Stomach (tissue), 4 donors: Measurements from ENCODE around the gene PRKCA.

ENCODE experiments used
- EP300 ChIP-seq: sonication (generic); formaldehyde crosslinking; IDR thresholded peaks from one replicate; pipeline ENCODE4 v1.6.1; 2017; ENCODE audit warnings: antibody characterized with exemption
- POLR2AphosphoS5 ChIP-seq, 3 donors: sonication (generic); formaldehyde crosslinking; IDR thresholded peaks; one replicate each; pipeline ENCODE4 v1.6.1; 2016; ENCODE audit warnings: antibody characterized with exemption in 3 of 3
- TF ChIP-seq, protein P1 (sequence below), 7 experiments: fragments of 450-650 bp in 4 of 7; fragments of 200-600 bp in 3 of 7; sonication (generic) in 3 of 7; IDR thresholded peaks; one replicate each; pipeline ENCODE4 v1.5.1; 2016 to 2019; ENCODE audit warnings: antibody characterized with exemption in 7 of 7, control low read depth in 2 of 7, mild to moderate bottlenecking in 1 of 7

DNA sequence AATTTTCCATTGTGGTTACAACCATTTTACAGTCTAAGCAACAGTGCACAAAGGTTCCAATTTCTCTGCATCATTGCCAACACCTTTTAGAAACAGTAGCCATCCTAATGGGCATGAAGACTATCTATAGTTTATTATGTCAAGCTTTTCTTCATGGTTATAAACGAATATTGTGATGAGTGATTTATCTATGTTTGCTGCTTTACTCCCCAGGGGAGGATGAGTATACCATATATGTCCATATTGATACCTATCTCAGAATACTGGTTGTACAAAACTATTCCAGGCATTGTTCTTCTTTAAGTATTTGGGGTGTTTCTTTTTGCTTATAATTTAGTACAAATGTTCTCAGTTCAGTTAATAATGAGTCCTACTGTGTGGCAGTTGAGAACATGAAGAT, 98.3 kb downstream of the PRKCA start:
- TF ChIP-seq, protein P1, sequence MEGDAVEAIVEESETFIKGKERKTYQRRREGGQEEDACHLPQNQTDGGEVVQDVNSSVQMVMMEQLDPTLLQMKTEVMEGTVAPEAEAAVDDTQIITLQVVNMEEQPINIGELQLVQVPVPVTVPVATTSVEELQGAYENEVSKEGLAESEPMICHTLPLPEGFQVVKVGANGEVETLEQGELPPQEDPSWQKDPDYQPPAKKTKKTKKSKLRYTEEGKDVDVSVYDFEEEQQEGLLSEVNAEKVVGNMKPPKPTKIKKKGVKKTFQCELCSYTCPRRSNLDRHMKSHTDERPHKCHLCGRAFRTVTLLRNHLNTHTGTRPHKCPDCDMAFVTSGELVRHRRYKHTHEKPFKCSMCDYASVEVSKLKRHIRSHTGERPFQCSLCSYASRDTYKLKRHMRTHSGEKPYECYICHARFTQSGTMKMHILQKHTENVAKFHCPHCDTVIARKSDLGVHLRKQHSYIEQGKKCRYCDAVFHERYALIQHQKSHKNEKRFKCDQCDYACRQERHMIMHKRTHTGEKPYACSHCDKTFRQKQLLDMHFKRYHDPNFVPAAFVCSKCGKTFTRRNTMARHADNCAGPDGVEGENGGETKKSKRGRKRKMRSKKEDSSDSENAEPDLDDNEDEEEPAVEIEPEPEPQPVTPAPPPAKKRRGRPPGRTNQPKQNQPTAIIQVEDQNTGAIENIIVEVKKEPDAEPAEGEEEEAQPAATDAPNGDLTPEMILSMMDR (IDR thresholded peaks at IDR 0.05): no peak
- TF ChIP-seq POLR2AphosphoS5 (IDR thresholded peaks at IDR 0.05) (no peak), EP300 (no peak)
